K562 (cell line): ENCODE measurements around the gene PGGHG. TPM values are rescaled to one million over a fixed set of nuclear protein-coding genes. Genes with fewer than 3 reads are reported as not detected.

ENCODE experiments used
- CBX1 ChIP-seq: sonication (generic); IDR thresholded peaks from 2 replicates; pipeline ENCODE4 v1.6.1; 2016; ENCODE audit warnings: antibody characterized with exemption, low read depth, mild to moderate bottlenecking
- CTBP1 ChIP-seq: fragments of 450-650 bp; IDR thresholded peaks from 2 replicates; pipeline ENCODE4 v1.6.1; 2016; ENCODE audit warnings: borderline replicate concordance
- DIDO1 ChIP-seq: fragments of 450-650 bp; IDR thresholded peaks from 2 replicates; pipeline ENCODE4 v1.6.1; 2016; ENCODE audit warnings: low read depth, missing biosample characterization, missing genetic modification characterization
- KDM5B ChIP-seq: fragments of 200-600 bp; sonication (generic); IDR thresholded peaks from 2 replicates; pipeline ENCODE4 v1.6.1; 2012; ENCODE audit warnings: low read depth, mild to moderate bottlenecking, moderate library complexity, low read length, control low read depth, inconsistent platforms; ENCODE audit not compliant: insufficient replicate concordance
- MAZ ChIP-seq, 2 experiments: fragments of 450-650 bp in 1 of 2; sonication (generic) in 1 of 2; formaldehyde crosslinking; IDR thresholded peaks in 1 of 2; conservative IDR thresholded peaks in 1 of 2; 2 replicates each; pipeline versions ENCODE4 v1.4.0 to v1.5.0; 2020; ENCODE audit warnings: mild to moderate bottlenecking in 1 of 2, missing genetic modification reagents in 1 of 2
- MCM3 ChIP-seq: fragments of 450-650 bp; IDR thresholded peaks from 2 replicates; pipeline ENCODE4 v1.6.1; 2016
- PPARD ChIP-seq: fragments of 250-450 bp; sonication (Bioruptor Pico); IDR thresholded peaks from 2 replicates; pipeline ENCODE4 v1.8.0; 2022; ENCODE audit warnings: inconsistent platforms, mild to moderate bottlenecking, moderate library complexity
- RBFOX2 ChIP-seq: fragments of 200-400 bp; formaldehyde crosslinking; IDR thresholded peaks from 2 replicates; pipeline ENCODE4 v1.6.1; 2017; ENCODE audit warnings: low read depth, mild to moderate bottlenecking, low read length, moderate library complexity
- SAFB2 ChIP-seq: fragments of 200-400 bp; formaldehyde crosslinking; IDR thresholded peaks from 2 replicates; pipeline ENCODE4 v1.6.1; 2018; ENCODE audit warnings: borderline replicate concordance, low read length, low read depth, moderate library complexity; ENCODE audit not compliant: severe bottlenecking
- SIN3B ChIP-seq: fragments of 450-650 bp; IDR thresholded peaks from 2 replicates; pipeline ENCODE4 v1.6.1; 2017; ENCODE audit warnings: low read depth, mild to moderate bottlenecking, moderate library complexity
- TAF1 ChIP-seq: IDR thresholded peaks from 2 replicates; pipeline ENCODE4 v1.6.1; 2011; ENCODE audit warnings: mild to moderate bottlenecking, low read length, moderate library complexity; ENCODE audit not compliant: insufficient read depth, control insufficient read depth, severe bottlenecking; ENCODE audit errors: extremely low read depth
- ZBTB7A ChIP-seq: IDR thresholded peaks from 2 replicates; pipeline ENCODE4 v1.6.1; 2011; ENCODE audit warnings: low read depth, mild to moderate bottlenecking, low read length, moderate library complexity, borderline replicate concordance; ENCODE audit not compliant: control insufficient read depth
- ZNF12 ChIP-seq: sonication (generic); formaldehyde crosslinking; IDR thresholded peaks from 2 replicates; pipeline ENCODE4 v1.4.0; 2020; ENCODE audit warnings: mild to moderate bottlenecking, missing genetic modification reagents
- polyA plus RNA-seq, 8 experiments: library from polyadenylated mRNA; depleted of rRNA in 4 of 8; stranded (reverse) in 5 of 8; unstranded in 3 of 8; fragments of >200 nt; fragmentation: Nextera tagmentation in 2 of 8; fragmentation: Illumina TruSeq in 1 of 8; extraction: Ambion mirVana in 2 of 8; extraction: Trizol in 1 of 8; gene quantifications; 2 replicates each; pipeline versions ENCODE4 v1.2.1 to v1.2.3, GENCODE V29; 2011 to 2014; ENCODE audit warnings: inconsistent platforms in 1 of 8, missing spikeins in 1 of 8
- total RNA-seq, 7 experiments: library from RNA; depleted of rRNA in 6 of 7; stranded (reverse); fragments of >200 nt in 6 of 7; fragmentation: Illumina TruSeq in 2 of 7; extraction: Trizol in 2 of 7; gene quantifications; 2 replicates each; pipeline versions ENCODE4 v1.2.1 to v1.2.3, GENCODE V29; 2011 to 2021; ENCODE audit warnings: low replicate concordance in 1 of 7
- TF ChIP-seq, protein P1 (sequence below): fragments of 450-650 bp; IDR thresholded peaks from 2 replicates; pipeline ENCODE4 v1.6.1; 2017; ENCODE audit warnings: antibody characterized with exemption, mild to moderate bottlenecking
- TF ChIP-seq, protein P2 (sequence below), 2 experiments: fragments of 450-650 bp; IDR thresholded peaks; 2 replicates each; pipeline ENCODE4 v1.6.1; 2018; ENCODE audit warnings: mild to moderate bottlenecking in 2 of 2, low read depth in 1 of 2; ENCODE audit not compliant: partially characterized antibody in 2 of 2

Gene PGGHG
- total and polyA plus RNA-seq, 9 of the 15 experiments (the other 6 are each of a cell fraction or from before 2014, with no cell fraction given) = 0.38 to 85.1 (median 18.1) TPM

DNA sequence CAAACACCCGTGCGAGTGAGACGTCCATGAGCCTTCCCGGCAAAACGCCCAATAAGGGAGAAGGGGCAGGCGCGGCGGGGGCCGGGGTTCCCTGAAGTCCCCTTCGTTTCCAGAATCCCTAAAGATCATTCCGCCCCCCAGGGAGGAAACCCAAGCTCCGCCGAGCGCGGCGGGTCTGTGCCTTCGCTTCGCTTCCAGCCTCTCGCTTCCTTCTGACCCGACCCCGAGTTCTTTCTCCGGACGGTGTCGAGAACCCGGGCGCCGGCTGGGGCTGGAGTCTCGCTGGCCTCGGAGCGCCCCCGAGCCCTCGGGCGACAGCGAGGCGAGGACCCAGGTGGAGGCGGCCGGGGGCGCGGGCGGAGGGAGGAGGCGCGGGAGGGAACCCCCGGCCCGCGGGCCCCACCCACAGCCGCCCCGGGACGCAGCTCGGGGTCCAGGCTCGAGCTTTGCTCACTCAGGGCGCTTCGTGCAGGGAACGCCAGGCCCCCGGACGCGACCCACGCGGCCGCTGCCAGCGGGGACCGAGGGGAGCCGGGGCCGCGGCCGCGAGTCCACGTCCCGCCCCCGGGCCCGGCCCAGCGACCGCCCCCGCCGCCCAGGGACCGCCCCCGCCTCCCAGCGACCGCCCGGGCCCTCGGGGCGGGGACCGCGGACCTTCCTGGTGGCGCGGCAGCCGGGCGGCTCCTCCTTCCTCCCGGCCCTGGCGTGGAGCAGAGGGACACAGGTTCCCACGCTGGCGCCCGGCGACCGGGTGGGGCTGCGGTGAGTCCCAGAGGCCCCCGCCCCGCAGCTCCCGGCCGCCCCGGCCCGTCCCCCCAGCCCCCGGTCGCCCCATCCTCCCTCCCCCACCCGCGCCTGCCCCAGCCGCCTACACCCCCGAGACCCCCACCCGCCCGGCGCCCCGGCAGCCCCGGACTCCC lies at the start of gene PGGHG (continued):
- TF ChIP-seq, protein P1, sequence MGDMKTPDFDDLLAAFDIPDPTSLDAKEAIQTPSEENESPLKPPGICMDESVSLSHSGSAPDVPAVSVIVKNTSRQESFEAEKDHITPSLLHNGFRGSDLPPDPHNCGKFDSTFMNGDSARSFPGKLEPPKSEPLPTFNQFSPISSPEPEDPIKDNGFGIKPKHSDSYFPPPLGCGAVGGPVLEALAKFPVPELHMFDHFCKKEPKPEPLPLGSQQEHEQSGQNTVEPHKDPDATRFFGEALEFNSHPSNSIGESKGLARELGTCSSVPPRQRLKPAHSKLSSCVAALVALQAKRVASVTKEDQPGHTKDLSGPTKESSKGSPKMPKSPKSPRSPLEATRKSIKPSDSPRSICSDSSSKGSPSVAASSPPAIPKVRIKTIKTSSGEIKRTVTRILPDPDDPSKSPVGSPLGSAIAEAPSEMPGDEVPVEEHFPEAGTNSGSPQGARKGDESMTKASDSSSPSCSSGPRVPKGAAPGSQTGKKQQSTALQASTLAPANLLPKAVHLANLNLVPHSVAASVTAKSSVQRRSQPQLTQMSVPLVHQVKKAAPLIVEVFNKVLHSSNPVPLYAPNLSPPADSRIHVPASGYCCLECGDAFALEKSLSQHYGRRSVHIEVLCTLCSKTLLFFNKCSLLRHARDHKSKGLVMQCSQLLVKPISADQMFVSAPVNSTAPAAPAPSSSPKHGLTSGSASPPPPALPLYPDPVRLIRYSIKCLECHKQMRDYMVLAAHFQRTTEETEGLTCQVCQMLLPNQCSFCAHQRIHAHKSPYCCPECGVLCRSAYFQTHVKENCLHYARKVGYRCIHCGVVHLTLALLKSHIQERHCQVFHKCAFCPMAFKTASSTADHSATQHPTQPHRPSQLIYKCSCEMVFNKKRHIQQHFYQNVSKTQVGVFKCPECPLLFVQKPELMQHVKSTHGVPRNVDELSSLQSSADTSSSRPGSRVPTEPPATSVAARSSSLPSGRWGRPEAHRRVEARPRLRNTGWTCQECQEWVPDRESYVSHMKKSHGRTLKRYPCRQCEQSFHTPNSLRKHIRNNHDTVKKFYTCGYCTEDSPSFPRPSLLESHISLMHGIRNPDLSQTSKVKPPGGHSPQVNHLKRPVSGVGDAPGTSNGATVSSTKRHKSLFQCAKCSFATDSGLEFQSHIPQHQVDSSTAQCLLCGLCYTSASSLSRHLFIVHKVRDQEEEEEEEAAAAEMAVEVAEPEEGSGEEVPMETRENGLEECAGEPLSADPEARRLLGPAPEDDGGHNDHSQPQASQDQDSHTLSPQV = peak; percentile 36; the same call in 1 of the 2 replicates
- TF ChIP-seq, protein P2, sequence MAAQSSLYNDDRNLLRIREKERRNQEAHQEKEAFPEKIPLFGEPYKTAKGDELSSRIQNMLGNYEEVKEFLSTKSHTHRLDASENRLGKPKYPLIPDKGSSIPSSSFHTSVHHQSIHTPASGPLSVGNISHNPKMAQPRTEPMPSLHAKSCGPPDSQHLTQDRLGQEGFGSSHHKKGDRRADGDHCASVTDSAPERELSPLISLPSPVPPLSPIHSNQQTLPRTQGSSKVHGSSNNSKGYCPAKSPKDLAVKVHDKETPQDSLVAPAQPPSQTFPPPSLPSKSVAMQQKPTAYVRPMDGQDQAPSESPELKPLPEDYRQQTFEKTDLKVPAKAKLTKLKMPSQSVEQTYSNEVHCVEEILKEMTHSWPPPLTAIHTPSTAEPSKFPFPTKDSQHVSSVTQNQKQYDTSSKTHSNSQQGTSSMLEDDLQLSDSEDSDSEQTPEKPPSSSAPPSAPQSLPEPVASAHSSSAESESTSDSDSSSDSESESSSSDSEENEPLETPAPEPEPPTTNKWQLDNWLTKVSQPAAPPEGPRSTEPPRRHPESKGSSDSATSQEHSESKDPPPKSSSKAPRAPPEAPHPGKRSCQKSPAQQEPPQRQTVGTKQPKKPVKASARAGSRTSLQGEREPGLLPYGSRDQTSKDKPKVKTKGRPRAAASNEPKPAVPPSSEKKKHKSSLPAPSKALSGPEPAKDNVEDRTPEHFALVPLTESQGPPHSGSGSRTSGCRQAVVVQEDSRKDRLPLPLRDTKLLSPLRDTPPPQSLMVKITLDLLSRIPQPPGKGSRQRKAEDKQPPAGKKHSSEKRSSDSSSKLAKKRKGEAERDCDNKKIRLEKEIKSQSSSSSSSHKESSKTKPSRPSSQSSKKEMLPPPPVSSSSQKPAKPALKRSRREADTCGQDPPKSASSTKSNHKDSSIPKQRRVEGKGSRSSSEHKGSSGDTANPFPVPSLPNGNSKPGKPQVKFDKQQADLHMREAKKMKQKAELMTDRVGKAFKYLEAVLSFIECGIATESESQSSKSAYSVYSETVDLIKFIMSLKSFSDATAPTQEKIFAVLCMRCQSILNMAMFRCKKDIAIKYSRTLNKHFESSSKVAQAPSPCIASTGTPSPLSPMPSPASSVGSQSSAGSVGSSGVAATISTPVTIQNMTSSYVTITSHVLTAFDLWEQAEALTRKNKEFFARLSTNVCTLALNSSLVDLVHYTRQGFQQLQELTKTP (IDR thresholded peaks at IDR 0.05; ENCODE audit: low read depth in 1 of 2, partially characterized antibody in 2 of 2) = peak in 1 of 2 experiments; percentile 2
- TF ChIP-seq DIDO1 (tag) = no peak
- TF ChIP-seq CBX1 = peak; percentile 65; the same call in 1 of the 2 replicates
- TF ChIP-seq CTBP1 = 0 out of 2 replicates have a peak, but pooled peaks have one; percentile 3
- TF ChIP-seq MAZ (CRISPR knock-in tag; conservative IDR thresholded peaks at IDR 0.05 in 1 of 2, IDR thresholded peaks at IDR 0.05 in 1 of 2) = peak in 1 of 2 experiments; percentile 64; a peak in 1 of 4 replicates
- 0 out of 2 replicates have a peak, but pooled peaks have one; percentile 30 for TF ChIP-seq ZNF12 (CRISPR knock-in tag)
- peak; percentile 42; the same call in 1 of the 2 replicates for TF ChIP-seq ZBTB7A
- no peak for TF ChIP-seq MCM3
- TF ChIP-seq TAF1 = peak; percentile 57
- 0 out of 2 replicates have a peak, but pooled peaks have one; percentile 38 for TF ChIP-seq SIN3B
- no peak for TF ChIP-seq PPARD (CRISPR knock-in tag)
- TF ChIP-seq SAFB2 = no peak
- TF ChIP-seq KDM5B = peak; percentile 43
- peak; percentile 73 for TF ChIP-seq RBFOX2
